ENCODE data around the gene SYT11. TPM values are rescaled to one million over a fixed set of nuclear protein-coding genes. Genes with fewer than 3 reads are reported as not detected.

SYT11 gene
- total and polyA plus RNA-seq, 4 donors: 0.91 to 22.4 (median 8.1) TPM

- Histone ChIP-seq H3K4me3 (no peak overlapping the region), H3K9me3 (ENCODE audit: control insufficient read depth in 4 of 4, insufficient read depth in 3 of 4, low read length in 3 of 4) (no peaks in the 10 kb centered on the region), H3K27ac (ENCODE audit: low read depth in 1 of 2, low read length in 1 of 2) (no peak overlapping the region), H3K9ac (ENCODE audit: insufficient read depth in 1 of 2, low read length in 2 of 2) (no peak overlapping the region), H3K4me1 (ENCODE audit: control insufficient read depth in 5 of 5, insufficient read depth in 5 of 5, low read length in 5 of 5) (peaks cover 0 to 6% (median 0%) of the 10 kb centered on the region in 5 donors), H3K36me3 (ENCODE audit: control insufficient read depth in 4 of 4, insufficient read depth in 4 of 4, low read length in 4 of 4) (peaks cover 3 to 14% (median 5%) of the 10 kb centered on the region in 4 donors), H3K27me3 (ENCODE audit: control insufficient read depth in 3 of 3, insufficient read depth in 3 of 3, low read length in 2 of 3) (no peaks in the 10 kb centered on the region)
- WGBS, 2 donors: 91 to 94% methylated on average over 5 of the region's 5 CpGs
- DNase-seq: no peak
- no peak for ATAC-seq (ENCODE audit: insufficient read depth, low FRiP score)
- TF ChIP-seq CTCF (IDR thresholded peaks at IDR 0.05; ENCODE audit: control extremely low read depth, extremely low read depth): no peak
Measured at GRCh38 chr1:155840386-155840785, 19.0 kb upstream of the SYT11 start.

- Histone ChIP-seq H3K9me3 (ENCODE audit: control insufficient read depth in 4 of 4, insufficient read depth in 3 of 4, low read length in 3 of 4) (no peaks in the 10 kb centered on the region), H3K27me3 (ENCODE audit: control insufficient read depth in 3 of 3, insufficient read depth in 3 of 3, low read length in 2 of 3) (no peaks in the 10 kb centered on the region), H3K9ac (ENCODE audit: insufficient read depth in 1 of 2, low read length in 2 of 2) (no peak overlapping the region), H3K4me1 (ENCODE audit: control insufficient read depth in 5 of 5, insufficient read depth in 5 of 5, low read length in 5 of 5) (peaks cover 0 to 6% (median 0%) of the 10 kb centered on the region in 5 donors), H3K27ac (ENCODE audit: low read depth in 1 of 2, low read length in 1 of 2) (no peak overlapping the region), H3K4me3 (no peak overlapping the region), H3K36me3 (ENCODE audit: control insufficient read depth in 4 of 4, insufficient read depth in 4 of 4, low read length in 4 of 4) (peaks cover 3 to 17% (median 8%) of the 10 kb centered on the region in 4 donors)
- ATAC-seq (ENCODE audit: insufficient read depth, low FRiP score) (no peak), DNase-seq (no peak)
- TF ChIP-seq CTCF (IDR thresholded peaks at IDR 0.05; ENCODE audit: control extremely low read depth, extremely low read depth): no peak
- 79 to 85% methylated on average over 1 of the region's 1 CpG for WGBS, 2 donors
Measured at GRCh38 chr1:155844860-155845421, 14.4 kb upstream of the SYT11 start.

GRCh38 chr1:155847823-155848529 lies 11.4 kb upstream of the SYT11 start:
- Histone ChIP-seq H3K36me3 (ENCODE audit: control insufficient read depth in 4 of 4, insufficient read depth in 4 of 4, low read length in 4 of 4) (peaks cover 9 to 25% (median 19%) of the 10 kb centered on the region in 4 donors), H3K4me1 (ENCODE audit: control insufficient read depth in 5 of 5, insufficient read depth in 5 of 5, low read length in 5 of 5) (peaks cover 0 to 6% (median 0%) of the 10 kb centered on the region in 5 donors), H3K9ac (ENCODE audit: insufficient read depth in 1 of 2, low read length in 2 of 2) (no peak overlapping the region), H3K4me3 (no peak overlapping the region), H3K27me3 (ENCODE audit: control insufficient read depth in 3 of 3, insufficient read depth in 3 of 3, low read length in 2 of 3) (no peaks in the 10 kb centered on the region), H3K9me3 (ENCODE audit: control insufficient read depth in 4 of 4, insufficient read depth in 3 of 4, low read length in 3 of 4) (no peaks in the 10 kb centered on the region), H3K27ac (ENCODE audit: low read depth in 1 of 2, low read length in 1 of 2) (no peak overlapping the region)
- DNase-seq: no peak
- no peak for ATAC-seq (ENCODE audit: insufficient read depth, low FRiP score)
- no peak for TF ChIP-seq CTCF (IDR thresholded peaks at IDR 0.05; ENCODE audit: control extremely low read depth, extremely low read depth)
- WGBS, 2 donors: 90 to 94% methylated on average over 1 of the region's 1 CpG

Measured in lung (tissue), 12 donors.